H1 (cell line): ENCODE measurements around the gene RCL1. TPM values are rescaled to one million over a fixed set of nuclear protein-coding genes. Genes with fewer than 3 reads are reported as not detected.

Experiments used
- CTCF ChIA-PET: fragments of 300-600 bp; sonication (Branson Sonifier 250); formaldehyde crosslinking; loops from one replicate; lab custom pipeline; 2021; ENCODE audit not compliant: partially characterized antibody; lab: Charles Lee
- POLR2A ChIA-PET: fragments of 300-600 bp; sonication (Branson Sonifier 250); formaldehyde crosslinking; loops from one replicate; lab custom pipeline; 2021; ENCODE audit warnings: inconsistent platforms; ENCODE audit not compliant: partially characterized antibody; lab: Charles Lee
- DNase-seq, 2 experiments: peaks; one replicate each; pipeline versions ENCODE4 v3.0.0 to v3.0.0-alpha.2; 2010 to 2022; ENCODE audit warnings: low spot score in 2 of 2, low read depth in 1 of 2, mixed read lengths in 1 of 2
- FAIRE-seq: peaks from 2 replicates; lab custom pipeline; 2011; peaks lifted over from hg19 to GRCh38; lab: Jason Lieb, UNC
- H2AFZ ChIP-seq: 2 replicates; pipeline ENCODE4 v1.8.1; 2012; ENCODE audit warnings: low read length, inconsistent platforms
- H2AK5ac ChIP-seq: 2 replicates; pipeline ENCODE4 v1.6.1; 2013; ENCODE audit warnings: low read depth, low read length
- H2BK120ac ChIP-seq: replicated peaks from 2 replicates; pipeline ENCODE3; 2013; ENCODE audit warnings: low read depth, low read length, inconsistent platforms
- H2BK12ac ChIP-seq: 2 replicates; pipeline ENCODE4 v1.6.1; 2013; ENCODE audit warnings: low read depth, low read length
- H2BK15ac ChIP-seq: 2 replicates; pipeline ENCODE4 v1.6.1; 2013; ENCODE audit warnings: low read length
- H2BK20ac ChIP-seq: 2 replicates; pipeline ENCODE4 v1.6.1; 2013; ENCODE audit warnings: low read length
- H2BK5ac ChIP-seq: 2 replicates; pipeline ENCODE4 v1.6.1; 2013; ENCODE audit warnings: low read depth, low read length
- H3K14ac ChIP-seq: 2 replicates; pipeline ENCODE4 v1.6.1; 2013; ENCODE audit warnings: inconsistent platforms; ENCODE audit not compliant: insufficient read length
- H3K18ac ChIP-seq: 2 replicates; pipeline ENCODE4 v1.6.1; 2013; ENCODE audit warnings: low read length; ENCODE audit errors: extremely low read depth
- H3K23ac ChIP-seq: 2 replicates; pipeline ENCODE4 v1.6.1; 2013; ENCODE audit warnings: inconsistent platforms; ENCODE audit not compliant: insufficient read length
- H3K23me2 ChIP-seq: 2 replicates; pipeline ENCODE4 v1.6.1; 2013; ENCODE audit warnings: low read depth, low read length
- H3K27ac ChIP-seq: 2 replicates; pipeline ENCODE4 v1.6.1; 2011; ENCODE audit warnings: low read depth, low read length, inconsistent platforms
- H3K27me3 ChIP-seq, 4 experiments: replicated peaks in 1 of 4; 1 replicate in 1 of 4; 2 replicates in 3 of 4; pipeline versions ENCODE4 v1.6.1 to v1.8.1; 2011 to 2013; ENCODE audit warnings: low read length in 3 of 4, mild to moderate bottlenecking in 3 of 4, inconsistent platforms in 2 of 4, mixed read lengths in 2 of 4, moderate library complexity in 1 of 4; ENCODE audit not compliant: control insufficient read depth in 3 of 4, insufficient read depth in 3 of 4; ENCODE audit errors: extremely low read depth in 1 of 4
- H3K36me3 ChIP-seq, 4 experiments: 2 replicates each; pipeline versions ENCODE4 v1.6.1 to v1.8.1; 2011 to 2013; ENCODE audit warnings: mild to moderate bottlenecking in 4 of 4, low read length in 3 of 4, moderate library complexity in 2 of 4, control low read depth in 1 of 4, inconsistent platforms in 1 of 4; ENCODE audit not compliant: insufficient read depth in 4 of 4, control insufficient read depth in 2 of 4
- H3K4ac ChIP-seq: replicated peaks from 2 replicates; pipeline ENCODE3; 2013; ENCODE audit warnings: low read length, low read depth, mixed read lengths, inconsistent platforms; ENCODE audit not compliant: insufficient read length
- H3K4me1 ChIP-seq, 4 experiments: replicated peaks in 1 of 4; 1 replicate in 1 of 4; 2 replicates in 3 of 4; pipeline versions ENCODE4 v1.6.1 to v1.8.1; 2011 to 2013; ENCODE audit warnings: low read length in 3 of 4, inconsistent platforms in 2 of 4, mixed read lengths in 1 of 4; ENCODE audit not compliant: insufficient read depth in 4 of 4, control insufficient read depth in 3 of 4
- H3K4me2 ChIP-seq, 2 experiments: 2 replicates each; pipeline versions ENCODE4 v1.6.1 to v1.8.1; 2011 to 2013; ENCODE audit warnings: low read depth in 2 of 2, low read length in 2 of 2, control low read depth in 1 of 2, inconsistent platforms in 1 of 2, mild to moderate bottlenecking in 1 of 2; ENCODE audit not compliant: insufficient read depth in 1 of 2
- H3K4me3 ChIP-seq, 4 experiments: fragments of 200-600, 300-600 bp in 1 of 4; sonication (generic), shearing (Covaris generic), sonication (Bioruptor Twin) in 1 of 4; 2 replicates each; pipeline versions ENCODE4 v1.5.1 to v1.8.1; 2011 to 2016; ENCODE audit warnings: low read length in 4 of 4, low read depth in 3 of 4, control low read depth in 2 of 4, inconsistent platforms in 2 of 4, mild to moderate bottlenecking in 2 of 4, mixed read lengths in 1 of 4, moderate library complexity in 1 of 4; ENCODE audit not compliant: insufficient read depth in 2 of 4; ENCODE audit errors: extremely low read depth in 1 of 4
- H3K56ac ChIP-seq: replicated peaks from 2 replicates; pipeline ENCODE3; 2013; ENCODE audit warnings: low read depth, mild to moderate bottlenecking, mixed read lengths, low read length, inconsistent platforms; ENCODE audit not compliant: insufficient read length
- H3K79me1 ChIP-seq: 2 replicates; pipeline ENCODE4 v1.6.1; 2013; ENCODE audit warnings: low read depth, low read length, control low read depth
- H3K79me2 ChIP-seq, 2 experiments: 2 replicates each; pipeline versions ENCODE4 v1.6.1 to v1.8.1; 2012 to 2013; ENCODE audit warnings: low read length in 2 of 2, mild to moderate bottlenecking in 2 of 2, inconsistent platforms in 1 of 2; ENCODE audit not compliant: insufficient read depth in 2 of 2, control insufficient read depth in 1 of 2
- H3K9ac ChIP-seq, 4 experiments: replicated peaks in 1 of 4; 1 replicate in 1 of 4; 2 replicates in 3 of 4; pipeline versions ENCODE4 v1.6.1 to v1.8.1; 2011 to 2013; ENCODE audit warnings: low read depth in 3 of 4, low read length in 3 of 4, control low read depth in 2 of 4, mild to moderate bottlenecking in 2 of 4, moderate library complexity in 2 of 4, inconsistent platforms in 1 of 4; ENCODE audit errors: extremely low read depth in 1 of 4
- H3K9me3 ChIP-seq, 2 experiments: 2 replicates each; pipeline versions ENCODE4 v1.6.1 to v1.8.1; 2012 to 2013; ENCODE audit warnings: mild to moderate bottlenecking in 2 of 2, moderate library complexity in 2 of 2, control low read depth in 1 of 2, inconsistent platforms in 1 of 2, low read depth in 1 of 2, low read length in 1 of 2, mixed read lengths in 1 of 2; ENCODE audit not compliant: insufficient read depth in 2 of 2
- H4K20me1 ChIP-seq, 2 experiments: replicated peaks in 1 of 2; 2 replicates each; pipeline versions ENCODE3 to v1.8.1; 2011 to 2013; ENCODE audit warnings: inconsistent platforms in 2 of 2, low read length in 2 of 2, mild to moderate bottlenecking in 1 of 2; ENCODE audit not compliant: insufficient read depth in 2 of 2, control insufficient read depth in 1 of 2
- H4K5ac ChIP-seq: 2 replicates; pipeline ENCODE4 v1.6.1; 2013; ENCODE audit warnings: low read length, low read depth, mixed read lengths, inconsistent platforms; ENCODE audit not compliant: insufficient read length
- H4K8ac ChIP-seq: 2 replicates; pipeline ENCODE4 v1.8.0; 2013; ENCODE audit warnings: mild to moderate bottlenecking, moderate library complexity, low read length, inconsistent platforms; ENCODE audit not compliant: insufficient read depth; ENCODE audit errors: extremely low read depth
- H4K91ac ChIP-seq: replicated peaks from 2 replicates; pipeline ENCODE3; 2013; ENCODE audit warnings: low read length, mixed read lengths, inconsistent platforms; ENCODE audit not compliant: insufficient read length
- ASH2L ChIP-seq: fragments of 200-600, 300-600 bp; sonication (generic); IDR thresholded peaks from one replicate; pipeline ENCODE4 v1.7.1; 2017; ENCODE audit warnings: low read length
- BACH1 ChIP-seq: IDR thresholded peaks from 2 replicates; pipeline ENCODE4 v1.6.1; 2012; ENCODE audit warnings: low read length, improper control_type of control experiment
- BCL11A ChIP-seq, 2 experiments: IDR thresholded peaks; one replicate each; pipeline ENCODE4 v1.6.1; 2011; ENCODE audit warnings: low read depth in 2 of 2, low read length in 2 of 2, mild to moderate bottlenecking in 2 of 2
- BRCA1 ChIP-seq: IDR thresholded peaks from 2 replicates; pipeline ENCODE4 v1.6.1; 2012; ENCODE audit warnings: low read depth, low read length, improper control_type of control experiment
- CREB1 ChIP-seq: IDR thresholded peaks from 2 replicates; pipeline ENCODE4 v1.6.1; 2012; ENCODE audit warnings: inconsistent platforms
- CTBP2 ChIP-seq: IDR thresholded peaks from 2 replicates; pipeline ENCODE4 v1.7.0; 2011; ENCODE audit warnings: borderline replicate concordance, mild to moderate bottlenecking, moderate library complexity, mixed read lengths, low read length; ENCODE audit not compliant: insufficient read depth, insufficient read length
- HDAC2 ChIP-seq, 2 experiments: fragments of 300-600 bp in 1 of 2; sonication (generic) in 1 of 2; IDR thresholded peaks; 2 replicates each; pipeline ENCODE4 v1.6.1; 2011 to 2012; ENCODE audit warnings: low read depth in 2 of 2, low read length in 2 of 2, mild to moderate bottlenecking in 2 of 2, moderate library complexity in 2 of 2, borderline replicate concordance in 1 of 2, inconsistent platforms in 1 of 2
- HDAC6 ChIP-seq: IDR thresholded peaks from one replicate; pipeline ENCODE4 v1.7.1; 2012; ENCODE audit warnings: low read depth, mild to moderate bottlenecking, inconsistent platforms, low read length, moderate library complexity
- KDM1A ChIP-seq: fragments of 200-600, 300-600 bp; sonication (generic); IDR thresholded peaks from 2 replicates; pipeline ENCODE4 v1.7.1; 2016; ENCODE audit warnings: mild to moderate bottlenecking, low read length, borderline replicate concordance
- MAFK ChIP-seq: IDR thresholded peaks from 2 replicates; pipeline ENCODE4 v1.6.1; 2012; ENCODE audit warnings: low read depth, mild to moderate bottlenecking, improper control_type of control experiment, low read length
- NANOG ChIP-seq: IDR thresholded peaks from 2 replicates; pipeline ENCODE4 v1.6.1; 2011; ENCODE audit warnings: low read length, low read depth, mild to moderate bottlenecking, inconsistent platforms; ENCODE audit not compliant: insufficient read depth, poor library complexity, severe bottlenecking
- SIRT6 ChIP-seq: IDR thresholded peaks from one replicate; pipeline ENCODE4 v1.7.1; 2012; ENCODE audit warnings: low read length, inconsistent platforms
- TAF1 ChIP-seq: IDR thresholded peaks from 2 replicates; pipeline ENCODE4 v1.6.1; 2011; ENCODE audit warnings: mild to moderate bottlenecking, low read depth, low read length
- ZNF274 ChIP-seq: IDR thresholded peaks from 2 replicates; pipeline ENCODE4 v1.7.0; 2012; ENCODE audit warnings: low read length, borderline replicate concordance; ENCODE audit errors: extremely low read depth
- WGBS, 2 experiments: shearing (Covaris generic) in 1 of 2; methylation state at CpG; one replicate each; pipeline versions ENCODE4 v1.1.6 to v1.1.7; 2013 to 2015; ENCODE audit warnings: low lambda C conversion rate in 2 of 2, mixed read lengths in 2 of 2, inconsistent platforms in 1 of 2, low coverage in 1 of 2, missing lambda C conversion rate in 1 of 2; ENCODE audit not compliant: insufficient replicate concordance in 2 of 2, insufficient coverage in 1 of 2, insufficient read length in 1 of 2; ENCODE audit errors: extremely low coverage in 1 of 2, missing lambda C conversion rate in 1 of 2; 5-methylcytosine and 5-hydroxymethylcytosine counted together
- polyA plus RNA-seq, 7 experiments: library from polyadenylated mRNA; depleted of rRNA in 3 of 7; stranded (reverse) in 5 of 7; unstranded in 2 of 7; fragments of >200 nt in 5 of 7; fragments of 200-250 nt in 2 of 7; gene quantifications; 1 replicate in 5 of 7; 2 replicates in 1 of 7; 4 replicates in 1 of 7; pipeline versions ENCODE4 v1.2.1 to v1.2.3, GENCODE V29; 2011 to 2013; ENCODE audit warnings: missing spikeins in 2 of 7, mixed read lengths in 2 of 7
- total RNA-seq: library from RNA; stranded (reverse); fragmentation: NEBNext Ultra II Directional; extraction: Animal tissue kit (Norgen Biotek cat#: 25700); gene quantifications from 2 replicates; pipeline ENCODE4 v1.2.1, GENCODE V29; 2021
- TF ChIP-seq, protein P1 (sequence below): IDR thresholded peaks from 2 replicates; pipeline ENCODE4 v1.6.1; 2012; ENCODE audit warnings: inconsistent platforms

The RCL1 gene
- total and polyA plus RNA-seq, 2 of the 8 experiments (the other 6 are each of a cell fraction or from before 2014, with no cell fraction given), result 21.0 to 29.5 TPM

DNA sequence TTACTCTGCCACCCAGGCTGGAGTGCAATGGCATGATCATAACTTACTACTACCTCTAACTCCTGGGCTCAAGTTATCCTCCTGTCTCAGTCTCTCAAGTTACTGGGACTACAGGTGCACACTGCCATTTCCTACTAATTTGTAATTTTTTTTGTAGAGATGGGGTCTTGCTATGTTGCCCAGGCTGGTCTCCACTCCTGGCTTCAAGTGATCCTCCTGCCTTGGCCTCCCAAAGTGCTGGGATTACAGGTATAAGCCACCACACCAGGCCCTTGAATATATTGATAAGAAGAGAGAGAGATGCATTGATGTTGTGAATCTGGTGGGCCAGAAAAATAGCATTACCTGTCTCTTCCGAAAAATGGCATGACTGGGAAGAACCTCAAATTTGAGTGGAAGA is 21.0 kb upstream of the RCL1 start:
- no peak overlapping the region for H3K9ac ChIP-seq
- no peak overlapping the region for H3K4me3 ChIP-seq
- H3K4me1 ChIP-seq, result no peaks in the 10 kb centered on the region
- H4K91ac ChIP-seq, result no peak overlapping the region
- whole genome bisulfite sequencing, 2 experiments, result 88% methylated on average over 1 of the region's 1 CpG; no CpG with 5 or more reads in 1 of the 2 experiments
- H2AFZ ChIP-seq, result no peak overlapping the region
- DNase-seq, result no peak
- H3K27ac ChIP-seq, result no peak overlapping the region
- no peaks in the 10 kb centered on the region for H3K9me3 ChIP-seq
- no peak overlapping the region for H3K14ac ChIP-seq
- no peaks in the 10 kb centered on the region for H3K79me2 ChIP-seq
- no peak overlapping the region for H2BK15ac ChIP-seq
- no peak overlapping the region for H2BK5ac ChIP-seq
- no peaks in the 10 kb centered on the region for H3K27me3 ChIP-seq
- H3K23ac ChIP-seq, result no peak overlapping the region
- no peak overlapping the region for H2BK120ac ChIP-seq
- no peak overlapping the region for H3K4ac ChIP-seq
- H3K56ac ChIP-seq, result no peak overlapping the region
- no peak overlapping the region for H2AK5ac ChIP-seq
- H4K5ac ChIP-seq, result no peak overlapping the region
- no peaks in the 10 kb centered on the region; the same call in 1 of the 2 replicates for H3K23me2 ChIP-seq
- no peak overlapping the region for H2BK12ac ChIP-seq
- H3K79me1 ChIP-seq, result no peaks in the 10 kb centered on the region
- no peaks in the 10 kb centered on the region for H4K20me1 ChIP-seq
- POLR2A ChIA-PET, result no interaction called here
- H4K8ac ChIP-seq, result no peak overlapping the region
- CTCF ChIA-PET, result interaction anchor here (0.9 to 1.2 kb wide), 3 partner anchors 10 to 216 kb away, joined by 3 to 9 read pairs (median 3); no protein-coding TSS in a partner anchor
- H2BK20ac ChIP-seq, result no peak overlapping the region
- H3K18ac ChIP-seq, result no peak overlapping the region
- H3K36me3 ChIP-seq, result no peaks in the 10 kb centered on the region
- H3K4me2 ChIP-seq, result no peak overlapping the region
- FAIRE-seq, result no peak
- TF ChIP-seq BACH1, result no peak
- TF ChIP-seq MAFK, result no peak
- TF ChIP-seq SIRT6, result no peak
- TF ChIP-seq HDAC6, result no peak
- TF ChIP-seq NANOG, result no peak
- TF ChIP-seq ASH2L, result no peak
- TF ChIP-seq ZNF274, result no peak
- TF ChIP-seq, protein P1, sequence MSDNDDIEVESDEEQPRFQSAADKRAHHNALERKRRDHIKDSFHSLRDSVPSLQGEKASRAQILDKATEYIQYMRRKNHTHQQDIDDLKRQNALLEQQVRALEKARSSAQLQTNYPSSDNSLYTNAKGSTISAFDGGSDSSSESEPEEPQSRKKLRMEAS, result no peak
- no peak for TF ChIP-seq KDM1A
- no peak for TF ChIP-seq CREB1
- TF ChIP-seq CTBP2, result no peak
- no peak for TF ChIP-seq BRCA1
- TF ChIP-seq TAF1, result no peak
- TF ChIP-seq HDAC2 (IDR thresholded peaks at IDR 0.05; ENCODE audit: borderline replicate concordance in 1 of 2, low read depth in 2 of 2, low read length in 2 of 2), result no peak
- no peak for TF ChIP-seq BCL11A (IDR thresholded peaks at IDR 0.05; ENCODE audit: low read depth in 2 of 2, low read length in 2 of 2)
